ENCODE measurements around the gene ARMC5. TPM values are rescaled to one million over a fixed set of nuclear protein-coding genes. Genes with fewer than 3 reads are reported as not detected.
A peak's percentile ranks its signal among the peaks of the same experiment; 100 is the strongest.

The ARMC5 gene
- total RNA-seq, 1 donor from 2014 or later = 11.5 TPM

DNA sequence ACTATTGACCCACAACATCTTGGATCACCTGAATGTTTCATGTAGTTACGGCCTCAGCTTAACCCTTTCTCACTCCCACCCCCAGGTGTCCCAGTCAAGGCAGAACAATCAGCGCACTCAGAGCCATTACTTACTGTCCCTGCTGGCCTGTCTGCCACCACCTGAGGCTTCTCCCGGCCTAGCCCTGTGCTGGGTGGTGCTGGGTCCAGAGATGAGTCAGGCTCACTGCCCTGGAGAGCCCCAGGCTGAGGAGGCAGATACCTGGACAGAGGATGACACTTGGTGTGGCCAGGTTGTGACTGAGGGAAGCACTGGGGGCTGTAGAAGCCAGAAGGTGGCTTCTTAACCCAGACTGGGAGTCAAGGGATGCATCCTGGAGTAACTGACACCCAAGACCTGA lies 19.7 kb downstream of the ARMC5 start:
- no peak overlapping the region for H3K4me3 Mint-ChIP-seq (ENCODE audit: unreplicated experiment)
- peak overlapping the region; percentile 62 for H3K27ac Mint-ChIP-seq (ENCODE audit: unreplicated experiment)
- Histone ChIP-seq H3K79me2 (ENCODE audit: insufficient read depth, low read length) (peaks cover 23% of the 10 kb centered on the region), H3K4me1 (ENCODE audit: insufficient read depth, low read length) (peaks cover 20% of the 10 kb centered on the region), H4K20me1 (ENCODE audit: insufficient read depth, low read length) (peaks cover 68% of the 10 kb centered on the region), H3K9ac (ENCODE audit: low read length) (no peak overlapping the region), H3K9me3 (ENCODE audit: insufficient read depth, low read depth, low read length) (no peaks in the 10 kb centered on the region), H3K36me3 (ENCODE audit: insufficient read depth, low read length) (peaks cover 21% of the 10 kb centered on the region), H3K27me3 (ENCODE audit: insufficient read depth, low read length) (no peaks in the 10 kb centered on the region), H3K27ac (ENCODE audit: low read depth, low read length) (no peak overlapping the region), H3K4me3 (ENCODE audit: insufficient read depth, low read depth, low read length) (no peak overlapping the region), H3K4me2 (ENCODE audit: low read length) (no peak overlapping the region), H2AFZ (ENCODE audit: low read depth, low read length) (no peak overlapping the region)
- peaks cover 3% of the 10 kb centered on the region for H3K27me3 Mint-ChIP-seq (ENCODE audit: low read depth, unreplicated experiment)
- peaks cover 27% of the 10 kb centered on the region for H3K36me3 Mint-ChIP-seq (ENCODE audit: low read depth, unreplicated experiment)
- FAIRE-seq = no peak
- no peak for DNase-seq (ENCODE audit: low read depth)
- peaks cover 22% of the 10 kb centered on the region for H3K4me1 Mint-ChIP-seq (ENCODE audit: low read depth, unreplicated experiment)
- no peaks in the 10 kb centered on the region for H3K9me3 Mint-ChIP-seq (ENCODE audit: unreplicated experiment)
- TF ChIP-seq EZH2 (IDR thresholded peaks at IDR 0.05; ENCODE audit: insufficient read depth, low read length) (no peak), CTCF (IDR thresholded peaks at IDR 0.05; ENCODE audit: insufficient read depth, low read depth, low read length) (no peak)

- peaks cover 20% of the 10 kb centered on the region for H3K36me3 Mint-ChIP-seq (ENCODE audit: low read depth, unreplicated experiment)
- peaks cover 4% of the 10 kb centered on the region for H3K27me3 Mint-ChIP-seq (ENCODE audit: low read depth, unreplicated experiment)
- H3K4me3 Mint-ChIP-seq (ENCODE audit: unreplicated experiment) = no peak overlapping the region
- H3K9ac ChIP-seq (ENCODE audit: low read length) = no peak overlapping the region
- H3K4me3 ChIP-seq (ENCODE audit: insufficient read depth, low read depth, low read length) = no peak overlapping the region
- H4K20me1 ChIP-seq (ENCODE audit: insufficient read depth, low read length) = peaks cover 60% of the 10 kb centered on the region
- peaks cover 15% of the 10 kb centered on the region for H3K36me3 ChIP-seq (ENCODE audit: insufficient read depth, low read length)
- TF ChIP-seq CTCF (IDR thresholded peaks at IDR 0.05; ENCODE audit: insufficient read depth, low read depth, low read length) (no peak), EZH2 (IDR thresholded peaks at IDR 0.05; ENCODE audit: insufficient read depth, low read length) (no peak)
- H3K4me1 Mint-ChIP-seq (ENCODE audit: low read depth, unreplicated experiment) = peaks cover 16% of the 10 kb centered on the region
- no peak for DNase-seq (ENCODE audit: low read depth)
- no peaks in the 10 kb centered on the region for H3K27me3 ChIP-seq (ENCODE audit: insufficient read depth, low read length)
- FAIRE-seq = no peak
- H3K79me2 ChIP-seq (ENCODE audit: insufficient read depth, low read length) = peaks cover 15% of the 10 kb centered on the region
- H2AFZ ChIP-seq (ENCODE audit: low read depth, low read length) = no peak overlapping the region
- no peak overlapping the region for H3K27ac ChIP-seq (ENCODE audit: low read depth, low read length)
- H3K9me3 ChIP-seq (ENCODE audit: insufficient read depth, low read depth, low read length) = no peaks in the 10 kb centered on the region
- no peak overlapping the region for H3K27ac Mint-ChIP-seq (ENCODE audit: unreplicated experiment)
- H3K4me1 ChIP-seq (ENCODE audit: insufficient read depth, low read length) = peaks cover 17% of the 10 kb centered on the region
- no peaks in the 10 kb centered on the region for H3K9me3 Mint-ChIP-seq (ENCODE audit: unreplicated experiment)
- H3K4me2 ChIP-seq (ENCODE audit: low read length) = no peak overlapping the region
Observed at GRCh38 chr16:31479751-31480150, 20.4 kb downstream of the ARMC5 start.

GRCh38 chr16:31480851-31481536 lies 21.7 kb downstream of the ARMC5 start:
- Mint-ChIP-seq H3K27me3 (ENCODE audit: low read depth, unreplicated experiment) (peaks cover 16% of the 10 kb centered on the region), H3K9me3 (ENCODE audit: unreplicated experiment) (peaks cover under 1% of the 10 kb centered on the region), H3K36me3 (ENCODE audit: low read depth, unreplicated experiment) (peaks cover 13% of the 10 kb centered on the region), H3K4me1 (ENCODE audit: low read depth, unreplicated experiment) (peaks cover 16% of the 10 kb centered on the region), H3K27ac (ENCODE audit: unreplicated experiment) (peak overlapping the region; percentile 58), H3K4me3 (ENCODE audit: unreplicated experiment) (peak overlapping the region; percentile 23)
- Histone ChIP-seq H3K27ac (ENCODE audit: low read depth, low read length) (no peak overlapping the region), H3K9me3 (ENCODE audit: insufficient read depth, low read depth, low read length) (no peaks in the 10 kb centered on the region), H3K36me3 (ENCODE audit: insufficient read depth, low read length) (peaks cover 7% of the 10 kb centered on the region), H3K4me2 (ENCODE audit: low read length) (no peak overlapping the region), H3K27me3 (ENCODE audit: insufficient read depth, low read length) (no peaks in the 10 kb centered on the region), H3K4me1 (ENCODE audit: insufficient read depth, low read length) (peaks cover 13% of the 10 kb centered on the region), H3K79me2 (ENCODE audit: insufficient read depth, low read length) (peaks cover 5% of the 10 kb centered on the region), H3K9ac (ENCODE audit: low read length) (no peak overlapping the region), H3K4me3 (ENCODE audit: insufficient read depth, low read depth, low read length) (no peak overlapping the region), H2AFZ (ENCODE audit: low read depth, low read length) (no peak overlapping the region), H4K20me1 (ENCODE audit: insufficient read depth, low read length) (peaks cover 47% of the 10 kb centered on the region)
- FAIRE-seq = no peak
- no peak for TF ChIP-seq EZH2 (IDR thresholded peaks at IDR 0.05; ENCODE audit: insufficient read depth, low read length)
- TF ChIP-seq CTCF (IDR thresholded peaks at IDR 0.05; ENCODE audit: insufficient read depth, low read depth, low read length) = no peak
- DNase-seq (ENCODE audit: low read depth) = no peak
